Measurements from ENCODE around the gene GLIS1.

The GLIS1 gene

DNA sequence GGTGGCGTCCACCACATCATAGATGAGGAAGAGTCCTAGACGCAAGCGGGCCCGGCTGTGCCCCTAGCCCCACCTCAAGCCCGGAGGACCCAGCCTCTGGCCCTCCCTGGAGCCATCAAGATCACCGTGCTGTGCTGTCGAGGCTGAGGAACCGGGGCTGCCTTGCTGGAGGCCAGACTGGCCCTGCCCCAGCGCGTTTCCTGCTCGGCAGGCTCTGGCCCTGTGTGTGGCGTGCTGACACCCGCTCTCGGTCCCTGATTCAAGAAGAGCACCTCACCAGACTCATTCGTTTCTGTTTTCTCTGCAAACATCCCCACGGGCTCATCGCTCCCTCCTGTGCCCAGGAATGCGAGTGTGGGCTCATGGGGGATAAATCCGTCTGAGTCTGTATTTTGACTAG, 51.1 kb downstream of the GLIS1 start:
- peaks cover 25 to 29% of the 10 kb centered on the region in 2 donors for H3K27me3 Mint-ChIP-seq
- no peak for ATAC-seq (replicated peaks)
- no peaks in the 10 kb centered on the region for H3K4me1 Mint-ChIP-seq
- H3K36me3 Mint-ChIP-seq: no peaks in the 10 kb centered on the region
- no peak overlapping the region for H3K4me3 Mint-ChIP-seq
- H3K27ac Mint-ChIP-seq: no peak overlapping the region
- DNase-seq: no peak
- H3K9me3 Mint-ChIP-seq: no peaks in the 10 kb centered on the region

GRCh38 chr1:53687426-53687825, 51.5 kb downstream of the GLIS1 start:
- peaks cover 30 to 33% of the 10 kb centered on the region in 2 donors for H3K27me3 Mint-ChIP-seq
- no peaks in the 10 kb centered on the region for H3K36me3 Mint-ChIP-seq
- H3K4me1 Mint-ChIP-seq: no peaks in the 10 kb centered on the region
- DNase-seq (no peak), ATAC-seq (replicated peaks) (no peak)
- no peak overlapping the region for H3K27ac Mint-ChIP-seq
- no peaks in the 10 kb centered on the region for H3K9me3 Mint-ChIP-seq
- no peak overlapping the region for H3K4me3 Mint-ChIP-seq

DNA sequence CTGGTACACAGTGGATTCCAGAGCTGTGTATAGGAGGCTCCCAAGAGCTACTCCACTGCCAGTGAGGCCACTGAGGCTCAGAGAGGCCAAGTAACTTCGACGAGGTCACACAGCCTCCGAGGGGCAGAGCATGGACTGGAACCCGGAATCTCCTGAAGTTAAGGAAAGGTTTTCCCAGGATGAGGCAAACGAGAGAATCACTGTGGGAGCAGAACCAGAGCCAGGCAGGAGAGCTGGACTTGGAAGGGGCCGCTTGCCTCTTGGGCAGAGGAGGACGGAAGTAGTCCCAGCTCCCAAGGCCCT, 52.0 kb downstream of the GLIS1 start:
- no peaks in the 10 kb centered on the region for H3K36me3 Mint-ChIP-seq
- no peak overlapping the region for H3K4me3 Mint-ChIP-seq
- H3K27ac Mint-ChIP-seq: no peak overlapping the region
- H3K9me3 Mint-ChIP-seq: no peaks in the 10 kb centered on the region
- H3K27me3 Mint-ChIP-seq: peaks cover 33 to 35% of the 10 kb centered on the region in 2 donors
- DNase-seq: no peak
- ATAC-seq (replicated peaks): no peak
- peaks cover 4 to 5% of the 10 kb centered on the region in 2 donors for H3K4me1 Mint-ChIP-seq

DNA sequence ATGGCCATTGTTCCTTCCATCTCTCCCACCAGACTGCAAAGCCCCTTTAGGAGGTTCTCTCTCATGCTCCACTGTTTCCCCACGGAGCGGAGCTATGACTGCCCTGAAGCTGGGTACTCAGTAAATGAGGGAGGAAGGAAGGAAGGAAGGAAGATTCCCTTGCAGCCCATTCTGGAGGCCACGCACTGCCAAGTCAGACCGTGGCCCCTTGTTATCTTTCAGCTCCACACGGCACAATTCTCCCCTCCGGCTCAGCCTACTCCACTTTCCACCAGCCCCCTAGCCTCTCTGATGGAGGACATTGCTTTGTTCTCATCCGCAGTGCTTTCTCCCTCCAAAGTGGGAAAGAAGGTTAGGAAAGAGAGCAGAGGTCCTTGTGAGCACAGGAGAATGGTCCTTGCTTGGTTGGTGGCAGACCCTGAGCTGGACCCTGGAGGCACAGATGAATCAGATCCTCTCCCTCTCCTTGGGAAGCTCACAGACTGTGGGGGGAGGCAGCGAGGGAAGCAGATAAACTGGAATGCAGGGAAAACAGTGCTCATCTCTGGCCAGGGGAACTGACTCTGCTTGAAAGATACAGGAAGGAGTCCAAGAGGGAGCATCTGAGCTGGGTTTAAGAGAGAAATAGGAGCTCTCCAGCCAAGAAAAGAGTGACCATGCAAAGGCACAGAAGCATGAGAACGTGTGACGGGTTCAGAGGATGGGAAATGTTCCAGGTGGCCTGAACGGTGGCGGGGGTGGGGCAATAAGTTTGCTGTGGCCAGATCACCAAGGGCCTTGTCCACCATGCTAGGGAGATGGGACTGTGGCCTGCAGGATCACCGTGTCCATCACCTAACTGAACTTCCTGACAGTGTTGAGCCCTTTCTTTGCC, 52.6 kb downstream of the GLIS1 start:
- H3K27me3 Mint-ChIP-seq: peaks cover 30 to 32% of the 10 kb centered on the region in 2 donors
- DNase-seq (no peak), ATAC-seq (replicated peaks) (no peak)
- H3K27ac Mint-ChIP-seq: no peak overlapping the region
- no peaks in the 10 kb centered on the region for H3K9me3 Mint-ChIP-seq
- H3K4me3 Mint-ChIP-seq: no peak overlapping the region
- peaks cover 6 to 7% of the 10 kb centered on the region in 2 donors for H3K4me1 Mint-ChIP-seq
- H3K36me3 Mint-ChIP-seq: no peaks in the 10 kb centered on the region

DNA sequence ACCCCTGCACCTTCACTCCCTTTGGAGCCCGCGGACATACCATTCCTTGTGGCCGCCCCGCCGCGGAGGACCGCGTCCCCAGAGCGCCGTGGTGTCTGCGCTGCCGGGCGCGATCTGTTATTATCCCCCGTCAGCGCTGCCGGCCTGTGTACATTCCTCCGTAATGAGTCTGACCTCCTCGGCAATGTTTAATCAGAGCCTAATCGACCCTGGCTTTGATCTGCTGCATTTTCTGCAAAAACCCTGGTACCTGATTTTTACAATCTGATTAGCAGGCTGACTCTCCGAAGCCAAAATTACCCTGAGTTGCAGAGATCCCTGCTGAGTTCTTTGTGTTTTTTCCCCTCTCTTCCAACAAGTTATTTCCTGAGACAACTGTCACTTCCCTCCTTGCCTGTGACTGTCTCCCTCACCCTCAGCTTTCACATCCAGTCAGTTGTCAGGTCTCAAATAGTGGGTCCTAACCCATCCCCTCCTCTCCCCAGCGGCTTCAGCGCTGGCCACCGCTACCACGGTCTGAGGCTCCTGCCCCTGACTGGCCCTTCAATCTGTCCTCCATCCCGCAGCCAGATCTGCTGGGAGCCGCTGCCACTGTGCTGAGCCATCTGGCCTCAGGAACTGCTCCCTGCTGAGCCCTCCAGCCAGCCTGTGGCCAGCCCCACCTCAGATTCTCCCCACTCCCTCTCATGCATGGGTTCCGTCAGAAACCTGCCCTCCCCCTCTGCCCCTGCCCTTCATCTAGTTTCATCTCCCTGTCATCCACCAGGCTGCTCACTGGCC, 53.5 kb downstream of the GLIS1 start:
- no peaks in the 10 kb centered on the region for H3K36me3 Mint-ChIP-seq
- no peak for ATAC-seq (replicated peaks)
- H3K4me3 Mint-ChIP-seq: no peak overlapping the region
- no peak overlapping the region for H3K27ac Mint-ChIP-seq
- H3K9me3 Mint-ChIP-seq: no peaks in the 10 kb centered on the region
- peaks cover 29 to 30% of the 10 kb centered on the region in 2 donors for H3K27me3 Mint-ChIP-seq
- DNase-seq: no peak
- peaks cover 6 to 7% of the 10 kb centered on the region in 2 donors for H3K4me1 Mint-ChIP-seq

- no peak overlapping the region for H3K4me3 Mint-ChIP-seq
- H3K4me1 Mint-ChIP-seq: peaks cover 6 to 7% of the 10 kb centered on the region in 2 donors
- no peak overlapping the region for H3K27ac Mint-ChIP-seq
- DNase-seq (no peak), ATAC-seq (replicated peaks) (no peak)
- H3K27me3 Mint-ChIP-seq: peaks cover 28 to 29% of the 10 kb centered on the region in 2 donors
- no peaks in the 10 kb centered on the region for H3K36me3 Mint-ChIP-seq
- no peaks in the 10 kb centered on the region for H3K9me3 Mint-ChIP-seq
Observed at GRCh38 chr1:53684741-53685140, 54.2 kb downstream of the GLIS1 start.

DNA sequence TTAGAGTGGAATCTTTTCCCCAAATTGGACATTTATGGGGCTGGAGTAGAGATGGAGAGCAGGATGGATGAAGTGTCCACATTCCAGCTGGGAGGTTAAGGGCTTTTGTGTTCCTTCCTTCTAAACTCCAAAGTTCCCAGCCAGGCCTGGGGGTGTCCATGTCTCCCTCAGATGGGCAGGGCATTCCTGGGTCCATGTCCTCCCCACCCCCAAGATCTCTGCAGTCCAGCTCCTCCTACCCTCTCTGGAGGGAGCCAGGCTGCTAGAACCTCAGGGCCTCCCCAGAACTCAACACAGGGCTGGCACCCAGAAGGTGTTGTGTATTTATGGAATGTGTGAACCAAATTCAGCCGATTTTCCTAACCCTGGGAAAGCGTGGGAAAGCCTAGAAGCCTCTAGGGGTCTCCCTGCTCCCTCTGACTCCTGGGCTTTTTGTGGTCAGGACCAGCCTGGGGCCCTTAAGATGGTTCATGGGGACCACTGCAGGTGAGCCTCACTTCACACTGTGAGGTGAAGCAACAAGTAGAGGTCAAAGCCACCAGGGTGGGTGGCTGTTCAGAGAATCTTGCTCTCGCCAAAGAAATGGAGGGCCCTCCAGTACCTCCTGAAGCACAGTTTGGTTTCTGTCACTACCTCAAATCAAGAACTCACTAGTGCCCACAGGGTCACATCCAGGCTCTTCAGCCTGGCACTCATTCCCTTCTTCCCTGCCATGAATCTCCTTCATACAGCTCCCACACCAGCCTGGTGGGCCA, 54.8 kb downstream of the GLIS1 start:
- Mint-ChIP-seq H3K4me1 (peaks cover 6 to 7% of the 10 kb centered on the region in 2 donors), H3K9me3 (no peaks in the 10 kb centered on the region), H3K27ac (no peak overlapping the region), H3K27me3 (peaks cover 27 to 29% of the 10 kb centered on the region in 2 donors), H3K4me3 (no peak overlapping the region), H3K36me3 (no peaks in the 10 kb centered on the region)
- DNase-seq (no peak), ATAC-seq (replicated peaks) (no peak)

DNA sequence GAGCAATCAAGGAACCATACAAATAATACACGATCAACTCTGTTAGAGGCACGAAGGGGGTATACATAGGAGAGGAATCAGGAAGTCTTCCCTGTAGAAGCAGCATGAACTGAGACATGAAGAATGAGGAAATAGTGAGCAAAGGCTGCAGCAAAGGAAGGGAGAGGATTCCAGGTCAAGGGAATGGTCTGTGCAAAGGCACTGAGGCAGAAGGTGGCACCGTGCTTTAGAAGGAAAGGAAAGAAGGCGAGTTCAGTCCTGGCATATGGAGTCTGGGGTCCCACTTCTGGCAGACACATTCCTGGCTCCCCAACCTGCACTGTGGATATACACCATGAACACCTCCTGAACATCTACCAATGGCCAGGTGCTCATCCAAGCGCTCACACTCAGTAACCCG, 56.1 kb downstream of the GLIS1 start:
- Mint-ChIP-seq H3K4me3 (no peak overlapping the region), H3K27me3 (peaks cover 27 to 29% of the 10 kb centered on the region in 2 donors), H3K4me1 (peaks cover 6 to 7% of the 10 kb centered on the region in 2 donors), H3K36me3 (no peaks in the 10 kb centered on the region), H3K9me3 (no peaks in the 10 kb centered on the region), H3K27ac (no peak overlapping the region)
- DNase-seq (no peak), ATAC-seq (replicated peaks) (no peak)

DNA sequence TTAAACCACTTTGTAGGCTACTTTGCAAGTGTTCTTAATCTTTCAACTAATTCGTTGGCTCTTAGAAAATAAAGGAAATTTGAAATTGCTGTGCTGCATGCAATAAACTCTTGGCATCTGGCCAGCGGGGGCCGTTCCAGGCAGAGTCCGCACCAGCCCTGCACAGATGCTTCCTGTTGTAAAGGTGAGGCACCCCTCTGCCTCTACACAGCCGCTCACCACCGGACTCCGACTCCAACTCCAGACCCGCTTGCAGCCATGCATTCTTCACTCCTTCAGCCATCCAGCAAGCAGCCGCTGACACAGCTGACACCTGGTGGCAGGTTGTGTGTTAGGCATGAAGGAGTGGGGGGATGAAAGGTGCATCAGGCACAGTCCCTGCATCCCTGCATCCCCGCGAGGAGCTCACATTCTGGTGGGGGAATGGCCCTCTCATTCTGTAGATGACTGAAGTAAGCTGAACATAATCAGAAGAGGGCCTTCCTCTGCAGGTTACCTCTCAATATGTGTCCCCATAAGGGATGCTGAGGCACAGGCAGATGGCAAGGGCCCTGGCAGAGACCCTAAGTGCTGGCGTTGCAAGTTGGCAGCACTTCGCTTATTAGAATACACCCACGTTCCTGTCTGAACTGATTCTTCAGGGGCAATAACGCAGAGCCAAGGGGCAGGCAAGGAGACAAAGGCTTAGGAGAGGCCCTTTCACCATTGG, 56.8 kb downstream of the GLIS1 start:
- Mint-ChIP-seq H3K27me3 (peaks cover 27 to 29% of the 10 kb centered on the region in 2 donors), H3K36me3 (no peaks in the 10 kb centered on the region), H3K4me1 (peaks cover 6 to 7% of the 10 kb centered on the region in 2 donors), H3K4me3 (no peak overlapping the region), H3K9me3 (no peaks in the 10 kb centered on the region), H3K27ac (no peak overlapping the region)
- ATAC-seq (replicated peaks) (peak; percentile 64 to 73), DNase-seq (peak; percentile 12)

- ATAC-seq (replicated peaks): no peak
- no peak overlapping the region for H3K4me3 Mint-ChIP-seq
Observed at GRCh38 chr1:53681351-53681976, 57.5 kb downstream of the GLIS1 start.

DNA sequence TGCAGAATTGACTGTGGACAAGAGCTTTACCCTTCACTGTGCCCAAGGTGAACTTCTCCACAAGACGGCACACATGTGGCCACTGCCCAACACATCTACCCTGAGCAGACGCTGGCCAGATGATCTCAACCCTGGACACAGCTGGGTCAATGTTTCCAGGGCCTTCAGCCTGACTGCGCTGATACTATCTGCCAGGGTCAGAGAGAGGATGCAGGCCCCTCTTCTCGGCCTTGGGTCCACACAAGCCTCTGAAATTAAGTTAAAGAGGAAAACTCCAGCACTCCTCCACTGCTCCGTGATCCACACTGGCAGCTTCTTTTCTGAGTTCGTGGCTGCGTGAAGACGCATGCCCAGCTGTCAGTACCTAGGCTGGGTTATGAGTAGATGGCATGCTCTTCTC, 58.1 kb downstream of the GLIS1 start:
- DNase-seq (no peak), ATAC-seq (replicated peaks) (no peak)
- no peaks in the 10 kb centered on the region for H3K36me3 Mint-ChIP-seq
- H3K9me3 Mint-ChIP-seq: no peaks in the 10 kb centered on the region
- H3K27me3 Mint-ChIP-seq: peaks cover 19 to 23% of the 10 kb centered on the region in 2 donors
- H3K27ac Mint-ChIP-seq: no peak overlapping the region
- H3K4me3 Mint-ChIP-seq: no peak overlapping the region
- H3K4me1 Mint-ChIP-seq: peaks cover 6 to 7% of the 10 kb centered on the region in 2 donors

More at GRCh38 chr1:53681351-53681976, 57.5 kb downstream of the GLIS1 start:
- Mint-ChIP-seq H3K4me1 (peaks cover 6 to 7% of the 10 kb centered on the region in 2 donors), H3K9me3 (no peaks in the 10 kb centered on the region), H3K27me3 (peaks cover 25 to 29% of the 10 kb centered on the region in 2 donors), H3K27ac (no peak overlapping the region), H3K36me3 (no peaks in the 10 kb centered on the region)
- DNase-seq: no peak

- no peaks in the 10 kb centered on the region for H3K9me3 Mint-ChIP-seq
Observed at GRCh38 chr1:53678938-53679825, 59.8 kb downstream of the GLIS1 start.

DNA sequence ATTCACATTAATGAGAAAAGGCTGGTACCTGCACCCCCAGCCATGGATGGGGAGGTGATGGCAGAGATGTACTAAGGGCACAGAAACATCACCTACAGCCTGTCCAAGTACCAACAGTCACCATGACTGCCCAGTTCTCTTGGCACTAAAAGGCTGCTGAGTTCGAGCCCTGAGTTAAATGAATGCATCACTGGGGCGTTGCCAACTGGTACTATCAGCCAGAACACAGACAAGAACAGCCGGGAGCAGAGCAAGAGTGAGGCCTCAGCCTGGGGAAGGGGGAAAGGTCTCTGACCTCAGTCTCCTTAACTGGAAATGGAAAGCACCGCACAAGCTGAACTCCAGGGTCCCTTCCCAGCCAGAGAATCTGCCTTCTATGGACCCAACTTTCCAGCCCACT, 60.5 kb downstream of the GLIS1 start:
- H3K4me1 Mint-ChIP-seq: peaks cover 6 to 7% of the 10 kb centered on the region in 2 donors
- no peak overlapping the region for H3K27ac Mint-ChIP-seq
- no peak overlapping the region for H3K4me3 Mint-ChIP-seq
- no peaks in the 10 kb centered on the region for H3K9me3 Mint-ChIP-seq
- no peak for DNase-seq
- no peaks in the 10 kb centered on the region for H3K36me3 Mint-ChIP-seq
- H3K27me3 Mint-ChIP-seq: peaks cover 9 to 12% of the 10 kb centered on the region in 2 donors
- ATAC-seq (replicated peaks): no peak

More at GRCh38 chr1:53678938-53679825, 59.8 kb downstream of the GLIS1 start:
- Mint-ChIP-seq H3K27ac (no peak overlapping the region), H3K27me3 (peaks cover 9 to 12% of the 10 kb centered on the region in 2 donors), H3K4me3 (no peak overlapping the region), H3K4me1 (peaks cover 6 to 7% of the 10 kb centered on the region in 2 donors), H3K36me3 (no peaks in the 10 kb centered on the region)
- DNase-seq (no peak), ATAC-seq (replicated peaks) (no peak)

Data from stimulated activated naive B cell treated with anti-CD40 and anti-IgM and Interleukin-4, amounts not matched to agents 10 μg/mL and 1 μg/mL and 100 μg/mL, for 72 hours (primary cell).